CD4-positive, alpha-beta memory T cell (primary cell): ENCODE results near the gene ATP2A1. TPM values are rescaled to one million over a fixed set of nuclear protein-coding genes. Genes with fewer than 3 reads are reported as not detected.

ENCODE experiments used
- CTCF ChIA-PET: fragments of 350-600 bp; sonication (Branson Sonifier 250); formaldehyde crosslinking; loops from one replicate; lab custom pipeline; 2021; ENCODE audit warnings: inconsistent platforms; ENCODE audit not compliant: partially characterized antibody; lab: Charles Lee
- POLR2A ChIA-PET: fragments of 350-600 bp; sonication (Branson Sonifier 250); formaldehyde crosslinking; loops from one replicate; lab custom pipeline; 2021; ENCODE audit not compliant: partially characterized antibody; lab: Charles Lee
- DNase-seq, 5 donors: peaks; one replicate each; pipeline versions ENCODE4 v3.0.0 to v3.0.0-alpha.2; 2020 to 2022; ENCODE audit warnings: mixed read lengths in 1 of 5
- H3K27ac ChIP-seq: one replicate; pipeline ENCODE4 v1.7.0; 2013; ENCODE audit warnings: low read depth, low read length
- H3K27me3 ChIP-seq: 2 replicates; pipeline ENCODE4 v1.7.0; 2013; ENCODE audit warnings: mild to moderate bottlenecking, low read length, moderate library complexity; ENCODE audit not compliant: insufficient read depth
- H3K36me3 ChIP-seq: 2 replicates; pipeline ENCODE4 v1.7.0; 2013; ENCODE audit warnings: mild to moderate bottlenecking, low read length, moderate library complexity; ENCODE audit not compliant: insufficient read depth
- H3K4me1 ChIP-seq: 2 replicates; pipeline ENCODE4 v1.7.0; 2013; ENCODE audit warnings: mild to moderate bottlenecking, low read length, moderate library complexity; ENCODE audit not compliant: insufficient read depth
- H3K4me3 ChIP-seq, 2 donors: one replicate each; pipeline ENCODE4 v1.7.0; 2013; ENCODE audit warnings: low read length in 2 of 2, mild to moderate bottlenecking in 1 of 2
- H3K9me3 ChIP-seq, 2 donors: one replicate each; pipeline ENCODE4 v1.7.0; 2013; ENCODE audit warnings: low read length in 2 of 2, control low read depth in 1 of 2; ENCODE audit not compliant: control insufficient read depth in 1 of 2
- H3K27ac Mint-ChIP-seq, 7 donors: one replicate each; pipeline ENCODE4 v1.8.0; 2020 to 2021; ENCODE audit warnings: mixed read lengths in 7 of 7, mild to moderate bottlenecking in 6 of 7, inconsistent platforms in 3 of 7, moderate library complexity in 3 of 7
- H3K27me3 Mint-ChIP-seq, 2 donors: one replicate each; pipeline ENCODE4 v1.8.0; 2020 to 2021; ENCODE audit warnings: mixed read lengths in 2 of 2
- H3K36me3 Mint-ChIP-seq, 2 donors: one replicate each; pipeline ENCODE4 v1.8.0; 2020 to 2021; ENCODE audit warnings: mixed read lengths in 2 of 2, inconsistent platforms in 1 of 2, mild to moderate bottlenecking in 1 of 2
- H3K4me1 Mint-ChIP-seq, 4 donors: one replicate each; pipeline ENCODE4 v1.8.0; 2020 to 2021; ENCODE audit warnings: mixed read lengths in 4 of 4, mild to moderate bottlenecking in 1 of 4
- H3K4me3 Mint-ChIP-seq, 8 donors: one replicate each; pipeline ENCODE4 v1.8.0; 2020 to 2021; ENCODE audit warnings: mixed read lengths in 8 of 8, mild to moderate bottlenecking in 7 of 8, moderate library complexity in 6 of 8, inconsistent platforms in 3 of 8
- H3K9me3 Mint-ChIP-seq, 8 donors: one replicate each; pipeline ENCODE4 v1.8.0; 2020 to 2021; ENCODE audit warnings: mixed read lengths in 8 of 8, mild to moderate bottlenecking in 5 of 8, inconsistent platforms in 3 of 8, moderate library complexity in 1 of 8
- intact Hi-C: fragments of 100-400 bp; cut with micrococcal nuclease; formaldehyde crosslinking; loops from one replicate; pipeline ENCODE4 v1.15.1; 2023
- polyA plus RNA-seq, 2 donors: library from polyadenylated mRNA; unstranded; fragments of 300-500 nt; fragmentation: Illumina TruSeq; gene quantifications; one replicate each; pipeline ENCODE4 v1.2.3, GENCODE V29; 2021
- total RNA-seq, 2 experiments: library from RNA; stranded (reverse); gene quantifications; one replicate each; pipeline ENCODE4 v1.2.3, GENCODE V29; 2021

Gene ATP2A1
- total and polyA plus RNA-seq, 4 experiments from 2014 or later = 0.67 to 0.94 TPM; not detected in 2

DNA sequence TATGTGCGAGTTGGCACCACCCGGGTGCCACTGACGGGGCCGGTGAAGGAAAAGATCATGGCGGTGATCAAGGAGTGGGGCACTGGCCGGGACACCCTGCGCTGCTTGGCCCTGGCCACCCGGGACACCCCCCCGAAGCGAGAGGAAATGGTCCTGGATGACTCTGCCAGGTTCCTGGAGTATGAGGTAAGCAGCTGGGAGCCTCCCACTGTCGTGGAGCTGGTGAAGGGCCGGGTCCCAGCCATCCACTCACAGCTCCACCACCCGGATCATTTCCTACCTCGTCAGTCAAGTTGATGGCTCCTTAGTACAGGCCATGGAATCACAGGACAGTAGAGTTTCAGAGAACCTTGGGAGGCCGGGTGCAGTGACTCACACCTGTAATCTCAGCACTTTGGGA, 20.0 kb downstream of the ATP2A1 start:
- intact Hi-C loops = no loop called here
- Histone ChIP-seq H3K27me3 (no peaks in the 10 kb centered on the region), H3K9me3 (no peaks in the 10 kb centered on the region), H3K4me3 (no peak overlapping the region), H3K27ac (no peak overlapping the region), H3K36me3 (no peaks in the 10 kb centered on the region), H3K4me1 (no peaks in the 10 kb centered on the region)
- Mint-ChIP-seq H3K4me3 (no peak overlapping the region), H3K27me3 (no peaks in the 10 kb centered on the region), H3K27ac (no peak overlapping the region), H3K4me1 (no peaks in the 10 kb centered on the region), H3K36me3 (no peaks in the 10 kb centered on the region), H3K9me3 (no peaks in the 10 kb centered on the region)
- ChIA-PET POLR2A (no interaction called here), CTCF (no interaction called here)
- DNase-seq = no peak

DNA sequence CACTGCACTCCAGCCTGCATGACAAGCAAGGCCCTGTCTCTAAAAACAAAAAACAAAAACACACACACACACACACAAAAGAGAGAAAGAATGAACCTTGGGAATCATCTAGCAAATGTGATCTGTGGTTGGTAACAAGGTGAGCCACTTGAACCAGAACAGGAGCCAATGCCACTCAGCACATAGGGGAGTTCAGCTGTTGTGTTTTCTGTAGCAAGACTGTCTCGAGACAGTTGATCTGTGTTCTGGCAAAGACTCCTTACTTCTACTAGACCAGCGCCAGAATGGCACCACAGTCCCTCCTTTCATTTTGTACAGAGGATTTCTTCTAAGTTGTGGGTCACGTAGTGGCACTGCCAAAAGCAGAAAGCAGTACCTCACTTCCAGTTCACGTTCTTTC, 20.7 kb downstream of the ATP2A1 start:
- no peaks in the 10 kb centered on the region for H3K36me3 Mint-ChIP-seq
- no peak overlapping the region for H3K4me3 ChIP-seq
- no peaks in the 10 kb centered on the region for H3K27me3 Mint-ChIP-seq
- H3K27ac Mint-ChIP-seq = peak overlapping the region in 1 of 7 donors; percentile 40
- H3K27ac ChIP-seq = no peak overlapping the region
- intact Hi-C loops = no loop called here
- no peaks in the 10 kb centered on the region for H3K4me1 ChIP-seq
- ChIA-PET POLR2A (no interaction called here), CTCF (no interaction called here)
- peak in 1 of 5 donors; percentile 25 for DNase-seq
- no peaks in the 10 kb centered on the region for H3K27me3 ChIP-seq
- no peaks in the 10 kb centered on the region for H3K4me1 Mint-ChIP-seq
- no peak overlapping the region for H3K4me3 Mint-ChIP-seq
- H3K36me3 ChIP-seq = no peaks in the 10 kb centered on the region
- H3K9me3 ChIP-seq = no peaks in the 10 kb centered on the region
- H3K9me3 Mint-ChIP-seq = no peaks in the 10 kb centered on the region

DNA sequence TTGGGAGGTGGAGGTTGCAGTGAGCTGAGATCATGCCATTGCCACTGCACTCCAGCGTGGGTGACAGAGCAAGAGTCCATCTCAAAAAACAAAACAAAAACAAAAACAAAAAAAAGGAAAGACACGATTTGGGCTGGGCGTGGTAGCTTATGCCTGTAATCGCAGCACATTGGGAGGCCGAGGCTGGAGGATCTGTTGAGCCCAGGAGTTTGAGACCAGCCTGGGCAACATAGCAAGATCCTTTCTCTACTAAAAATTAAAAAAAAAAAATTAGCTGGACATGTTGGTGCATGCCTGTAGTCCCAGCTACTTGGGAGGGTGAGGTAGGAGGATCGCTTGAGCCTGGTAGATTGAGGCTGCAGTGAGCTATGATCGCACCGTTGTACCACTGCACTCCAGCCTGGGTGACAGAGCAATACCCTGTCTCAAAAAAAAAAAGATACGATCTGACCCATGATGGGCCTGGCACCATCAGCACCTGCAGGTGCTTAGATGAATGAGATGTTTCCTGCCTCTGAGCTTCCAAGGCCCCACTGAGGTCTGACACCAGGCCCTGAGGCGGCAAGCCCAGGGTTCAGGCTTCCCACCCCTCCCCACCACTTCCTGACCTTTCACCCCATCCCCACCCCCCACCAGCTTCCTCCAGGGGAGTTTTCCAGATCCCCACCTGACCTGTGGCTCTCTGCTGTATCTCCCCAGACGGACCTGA, 21.7 kb downstream of the ATP2A1 start:
- intact Hi-C loops = no loop called here
- Histone ChIP-seq H3K4me1 (no peaks in the 10 kb centered on the region), H3K27ac (no peak overlapping the region), H3K36me3 (no peaks in the 10 kb centered on the region), H3K9me3 (no peaks in the 10 kb centered on the region), H3K27me3 (no peaks in the 10 kb centered on the region), H3K4me3 (no peak overlapping the region)
- ChIA-PET CTCF (interaction anchor here (0.9 kb wide), 1 partner anchor 15 kb away, joined by 3 read pairs; no protein-coding TSS in a partner anchor), POLR2A (no interaction called here)
- no peaks in the 10 kb centered on the region for H3K4me1 Mint-ChIP-seq
- H3K36me3 Mint-ChIP-seq = no peaks in the 10 kb centered on the region
- DNase-seq = peak in 1 of 5 donors; percentile 26
- H3K4me3 Mint-ChIP-seq = no peak overlapping the region
- H3K9me3 Mint-ChIP-seq = no peaks in the 10 kb centered on the region
- H3K27me3 Mint-ChIP-seq = no peaks in the 10 kb centered on the region
- no peak overlapping the region for H3K27ac Mint-ChIP-seq

DNA sequence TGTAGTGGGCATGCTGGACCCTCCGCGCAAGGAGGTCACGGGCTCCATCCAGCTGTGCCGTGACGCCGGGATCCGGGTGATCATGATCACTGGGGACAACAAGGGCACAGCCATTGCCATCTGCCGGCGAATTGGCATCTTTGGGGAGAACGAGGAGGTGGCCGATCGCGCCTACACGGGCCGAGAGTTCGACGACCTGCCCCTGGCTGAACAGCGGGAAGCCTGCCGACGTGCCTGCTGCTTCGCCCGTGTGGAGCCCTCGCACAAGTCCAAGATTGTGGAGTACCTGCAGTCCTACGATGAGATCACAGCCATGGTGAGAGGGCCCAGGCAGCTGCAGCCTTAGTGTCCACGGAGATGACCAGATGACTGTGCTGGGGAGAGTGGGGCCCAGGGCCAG, 22.3 kb downstream of the ATP2A1 start:
- H3K27ac ChIP-seq = no peak overlapping the region
- ChIA-PET CTCF (interaction anchor here (0.9 kb wide), 1 partner anchor 14 kb away, joined by 3 read pairs; no protein-coding TSS in a partner anchor), POLR2A (no interaction called here)
- no peaks in the 10 kb centered on the region for H3K36me3 ChIP-seq
- no peaks in the 10 kb centered on the region for H3K4me1 ChIP-seq
- intact Hi-C loops = no loop called here
- no peak overlapping the region for H3K4me3 ChIP-seq
- Mint-ChIP-seq H3K4me3 (no peak overlapping the region), H3K9me3 (no peaks in the 10 kb centered on the region), H3K36me3 (no peaks in the 10 kb centered on the region), H3K27ac (peak overlapping the region in 1 of 7 donors; percentile 83), H3K4me1 (no peaks in the 10 kb centered on the region), H3K27me3 (no peaks in the 10 kb centered on the region)
- DNase-seq = peak in 1 of 5 donors; percentile 34
- H3K27me3 ChIP-seq = no peaks in the 10 kb centered on the region
- H3K9me3 ChIP-seq = no peaks in the 10 kb centered on the region

- intact Hi-C loops = no loop called here
- Mint-ChIP-seq H3K27ac (no peak overlapping the region), H3K27me3 (no peaks in the 10 kb centered on the region), H3K4me3 (no peak overlapping the region), H3K9me3 (no peaks in the 10 kb centered on the region), H3K36me3 (no peaks in the 10 kb centered on the region), H3K4me1 (no peaks in the 10 kb centered on the region)
- no peak for DNase-seq
- ChIA-PET CTCF (no interaction called here), POLR2A (interaction anchor here (1.2 to 1.5 kb wide), 2 partner anchors 23 to 55 kb away, joined by 3 read pairs; partner anchors contain the start of gene RABEP2)
- Histone ChIP-seq H3K27me3 (no peaks in the 10 kb centered on the region), H3K27ac (no peak overlapping the region), H3K36me3 (no peaks in the 10 kb centered on the region), H3K4me1 (no peaks in the 10 kb centered on the region), H3K4me3 (no peak overlapping the region), H3K9me3 (no peaks in the 10 kb centered on the region)
Observed at GRCh38 chr16:28901862-28902261, 23.6 kb downstream of the ATP2A1 start.

GRCh38 chr16:28902909-28903308, 24.6 kb downstream of the ATP2A1 start:
- Histone ChIP-seq H3K27me3 (no peaks in the 10 kb centered on the region), H3K4me3 (no peak overlapping the region), H3K9me3 (no peaks in the 10 kb centered on the region), H3K4me1 (no peaks in the 10 kb centered on the region), H3K27ac (no peak overlapping the region), H3K36me3 (no peaks in the 10 kb centered on the region)
- no peak overlapping the region for H3K27ac Mint-ChIP-seq
- H3K36me3 Mint-ChIP-seq = no peaks in the 10 kb centered on the region
- H3K4me1 Mint-ChIP-seq = no peaks in the 10 kb centered on the region
- intact Hi-C loops = no loop called here
- no peaks in the 10 kb centered on the region for H3K9me3 Mint-ChIP-seq
- DNase-seq = peak in 1 of 5 donors; percentile 20
- ChIA-PET POLR2A (interaction anchor here (1.2 to 1.5 kb wide), 2 partner anchors 22 to 56 kb away, joined by 3 read pairs; partner anchors contain the start of gene RABEP2), CTCF (no interaction called here)
- no peak overlapping the region for H3K4me3 Mint-ChIP-seq
- H3K27me3 Mint-ChIP-seq = no peaks in the 10 kb centered on the region

- Histone ChIP-seq H3K27me3 (no peaks in the 10 kb centered on the region), H3K4me3 (no peak overlapping the region), H3K9me3 (no peaks in the 10 kb centered on the region), H3K27ac (no peak overlapping the region), H3K4me1 (no peaks in the 10 kb centered on the region), H3K36me3 (no peaks in the 10 kb centered on the region)
- DNase-seq = no peak
- intact Hi-C loops = no loop called here
- ChIA-PET POLR2A (no interaction called here), CTCF (no interaction called here)
- Mint-ChIP-seq H3K4me3 (no peak overlapping the region), H3K4me1 (no peaks in the 10 kb centered on the region), H3K36me3 (peaks cover 0 to 3% of the 10 kb centered on the region in 2 donors), H3K27me3 (no peaks in the 10 kb centered on the region), H3K9me3 (no peaks in the 10 kb centered on the region), H3K27ac (no peak overlapping the region)
Observed at GRCh38 chr16:28903344-28904042, 25.2 kb downstream of the ATP2A1 start.
